T-cell (primary cell): ENCODE data around the gene PLPPR3. TPM values are rescaled to one million over a fixed set of nuclear protein-coding genes. Genes with fewer than 3 reads are reported as not detected.

Experiments used
- ATAC-seq, 4 experiments: fragments of 200-7000 bp in 3 of 4; fragments of 150-1000 bp in 1 of 4; cut with Tn5 transposase; replicated peaks in 1 of 4; 1 replicate in 3 of 4; 2 replicates in 1 of 4; pipeline ENCODE4 v1.10.0; 2021; ENCODE audit warnings: moderate library complexity in 3 of 4, mild to moderate bottlenecking in 2 of 4, moderate number of reproducible peaks in 1 of 4
- CTCF ChIA-PET, 2 donors: fragments of 300-600 bp; sonication (Branson Sonifier 250); formaldehyde crosslinking; loops; one replicate each; lab custom pipeline; 2022; ENCODE audit warnings: antibody characterized with exemption in 2 of 2; lab: Charles Lee
- POLR2A ChIA-PET, 2 donors: fragments of 300-600 bp; sonication (Branson Sonifier 250); formaldehyde crosslinking; loops; one replicate each; lab custom pipeline; 2022; ENCODE audit warnings: antibody characterized with exemption in 2 of 2; lab: Charles Lee
- DNase-seq, 35 experiments: peaks; one replicate each; pipeline versions ENCODE4 v3.0.0 to v3.0.0-alpha.2; 2013 to 2023
- H3K27ac ChIP-seq: one replicate; pipeline ENCODE4 v1.5.1; 2013; ENCODE audit warnings: low read length
- H3K27me3 ChIP-seq, 2 experiments: replicated peaks in 1 of 2; 1 replicate in 1 of 2; 2 replicates in 1 of 2; pipeline versions ENCODE4 v1.6.1 to v1.7.0; 2013; ENCODE audit warnings: low read length in 1 of 2, mixed read lengths in 1 of 2; ENCODE audit not compliant: control insufficient read depth in 2 of 2, insufficient read depth in 2 of 2; ENCODE audit errors: extremely low read depth in 1 of 2
- H3K36me3 ChIP-seq, 2 donors: 1 replicate in 1 of 2; 2 replicates in 1 of 2; pipeline versions ENCODE4 v1.6.1 to v1.7.0; 2013; ENCODE audit warnings: low read length in 1 of 2; ENCODE audit not compliant: control insufficient read depth in 2 of 2, insufficient read depth in 1 of 2; ENCODE audit errors: extremely low read depth in 1 of 2
- H3K4me1 ChIP-seq, 2 experiments: 1 replicate in 1 of 2; 2 replicates in 1 of 2; pipeline versions ENCODE4 v1.6.1 to v1.7.0; 2013; ENCODE audit warnings: low read length in 2 of 2, mixed read lengths in 1 of 2; ENCODE audit not compliant: insufficient read depth in 2 of 2, control insufficient read depth in 1 of 2; ENCODE audit errors: extremely low read depth in 1 of 2
- H3K4me3 ChIP-seq, 2 donors: 1 replicate in 1 of 2; 2 replicates in 1 of 2; pipeline versions ENCODE4 v1.5.1 to v1.7.0; 2013; ENCODE audit warnings: mild to moderate bottlenecking in 2 of 2, low read length in 1 of 2, moderate library complexity in 1 of 2; ENCODE audit not compliant: control insufficient read depth in 1 of 2; ENCODE audit errors: extremely low read depth in 1 of 2
- H3K9me3 ChIP-seq: 2 replicates; pipeline ENCODE4 v1.7.0; 2013
- H3K27ac Mint-ChIP-seq, 2 donors: one replicate each; pipeline ENCODE4 v1.8.0; 2020 to 2021; ENCODE audit warnings: mild to moderate bottlenecking in 2 of 2, mixed read lengths in 2 of 2
- H3K27me3 Mint-ChIP-seq, 2 donors: one replicate each; pipeline ENCODE4 v1.8.0; 2021 to 2022; ENCODE audit warnings: mixed read lengths in 2 of 2
- H3K36me3 Mint-ChIP-seq: one replicate; pipeline ENCODE4 v1.8.0; 2021; ENCODE audit warnings: mixed read lengths
- H3K4me1 Mint-ChIP-seq, 3 donors: one replicate each; pipeline ENCODE4 v1.8.0; 2020 to 2022; ENCODE audit warnings: mixed read lengths in 3 of 3, mild to moderate bottlenecking in 1 of 3
- H3K4me3 Mint-ChIP-seq, 3 donors: one replicate each; pipeline ENCODE4 v1.8.0; 2020 to 2022; ENCODE audit warnings: mild to moderate bottlenecking in 3 of 3, mixed read lengths in 3 of 3, moderate library complexity in 3 of 3
- H3K9me3 Mint-ChIP-seq, 3 donors: one replicate each; pipeline ENCODE4 v1.8.0; 2020 to 2022; ENCODE audit warnings: mixed read lengths in 3 of 3
- WGBS: methylation state at CpG from one replicate; pipeline ENCODE4 v1.1.5; 2013; ENCODE audit warnings: missing lambda C conversion rate; ENCODE audit not compliant: insufficient coverage; 5-methylcytosine and 5-hydroxymethylcytosine counted together
- total RNA-seq, 35 experiments: library from RNA in 6 of 35; stranded (reverse) in 6 of 35; fragments of 120-200 nt in 1 of 35; gene quantifications; one replicate each; pipeline versions ENCODE4 v1.2.1 to v1.2.4 and lab custom pipeline; 2013 to 2026

PLPPR3 gene
- total RNA-seq, 5 donors from 2014 or later (not counting 1 experiment from before 2014, with no cell fraction given) = 0.22 to 0.36 (median 0.26) TPM; not detected in 2

GRCh38 chr19:811506-812048 is 10.2 kb downstream of the PLPPR3 start:
- Histone ChIP-seq H3K4me3 (no peak overlapping the region), H3K4me1 (no peaks in the 10 kb centered on the region), H3K9me3 (no peaks in the 10 kb centered on the region), H3K27ac (no peak overlapping the region), H3K27me3 (no peaks in the 10 kb centered on the region), H3K36me3 (peaks cover 52 to 55% of the 10 kb centered on the region in 2 donors)
- Mint-ChIP-seq H3K4me1 (peaks cover 9 to 13% (median 10%) of the 10 kb centered on the region in 3 donors), H3K27ac (no peak overlapping the region), H3K9me3 (no peaks in the 10 kb centered on the region), H3K4me3 (no peak overlapping the region), H3K27me3 (no peaks in the 10 kb centered on the region), H3K36me3 (peaks cover 26% of the 10 kb centered on the region)
- ChIA-PET CTCF (no interaction called here), POLR2A (no interaction called here)
- 93% methylated on average over 11 of the region's 20 CpGs for WGBS
- DNase-seq = no peak
- no peak for ATAC-seq

DNA sequence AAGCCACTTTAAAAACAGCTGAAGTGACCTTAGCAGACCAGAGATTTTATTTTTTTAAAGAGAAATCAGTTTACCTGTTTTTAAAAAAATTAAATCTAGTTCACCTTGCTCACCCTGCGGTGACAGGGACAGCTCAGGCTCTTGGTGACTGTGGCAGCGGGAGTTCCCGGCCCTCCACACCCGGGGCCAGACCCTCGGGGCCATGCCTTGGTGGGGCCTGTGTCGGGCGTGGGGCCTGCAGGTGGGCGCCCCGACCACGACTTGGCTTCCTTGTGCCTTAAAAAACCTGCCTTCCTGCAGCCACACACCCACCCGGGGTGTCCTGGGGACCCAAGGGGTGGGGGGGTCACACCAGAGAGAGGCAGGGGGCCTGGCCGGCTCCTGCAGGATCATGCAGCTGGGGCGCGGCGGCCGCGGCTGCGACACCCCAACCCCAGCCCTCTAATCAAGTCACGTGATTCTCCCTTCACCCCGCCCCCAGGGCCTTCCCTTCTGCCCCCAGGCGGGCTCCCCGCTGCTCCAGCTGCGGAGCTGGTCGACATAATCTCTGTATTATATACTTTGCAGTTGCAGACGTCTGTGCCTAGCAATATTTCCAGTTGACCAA is 10.8 kb downstream of the PLPPR3 start:
- no peaks in the 10 kb centered on the region for H3K27me3 Mint-ChIP-seq
- 93% methylated on average over 20 of the region's 25 CpGs for WGBS
- no peaks in the 10 kb centered on the region for H3K9me3 Mint-ChIP-seq
- Histone ChIP-seq H3K4me3 (no peak overlapping the region), H3K36me3 (peaks cover 58 to 61% of the 10 kb centered on the region in 2 donors), H3K27me3 (no peaks in the 10 kb centered on the region), H3K9me3 (no peaks in the 10 kb centered on the region), H3K27ac (no peak overlapping the region), H3K4me1 (no peaks in the 10 kb centered on the region)
- CTCF ChIA-PET = no interaction called here
- H3K36me3 Mint-ChIP-seq = peaks cover 22% of the 10 kb centered on the region
- ATAC-seq (no peak), DNase-seq (no peak)
- peaks cover 7 to 11% (median 9%) of the 10 kb centered on the region in 3 donors for H3K4me1 Mint-ChIP-seq
- H3K27ac Mint-ChIP-seq = no peak overlapping the region
- no peak overlapping the region for H3K4me3 Mint-ChIP-seq
- POLR2A ChIA-PET = interaction anchor here in 1 of 2 donors (0.6 kb wide), 1 partner anchor 177 kb away, joined by 7 read pairs; no protein-coding TSS in a partner anchor

GRCh38 chr19:810077-810855 is 11.5 kb downstream of the PLPPR3 start:
- Histone ChIP-seq H3K9me3 (no peaks in the 10 kb centered on the region), H3K4me3 (no peak overlapping the region), H3K27ac (no peak overlapping the region), H3K27me3 (no peaks in the 10 kb centered on the region), H3K36me3 (peaks cover 65 to 67% of the 10 kb centered on the region in 2 donors), H3K4me1 (no peaks in the 10 kb centered on the region)
- Mint-ChIP-seq H3K27ac (no peak overlapping the region), H3K4me3 (no peak overlapping the region), H3K36me3 (peaks cover 19% of the 10 kb centered on the region), H3K4me1 (peaks cover 7 to 11% (median 9%) of the 10 kb centered on the region in 3 donors), H3K9me3 (no peaks in the 10 kb centered on the region), H3K27me3 (no peaks in the 10 kb centered on the region)
- POLR2A ChIA-PET = interaction anchor here in 1 of 2 donors (0.6 kb wide), 1 partner anchor 176 kb away, joined by 7 read pairs; no protein-coding TSS in a partner anchor
- ATAC-seq (no peak), DNase-seq (no peak)
- CTCF ChIA-PET = no interaction called here
- WGBS = 95% methylated on average over 29 of the region's 30 CpGs

DNA sequence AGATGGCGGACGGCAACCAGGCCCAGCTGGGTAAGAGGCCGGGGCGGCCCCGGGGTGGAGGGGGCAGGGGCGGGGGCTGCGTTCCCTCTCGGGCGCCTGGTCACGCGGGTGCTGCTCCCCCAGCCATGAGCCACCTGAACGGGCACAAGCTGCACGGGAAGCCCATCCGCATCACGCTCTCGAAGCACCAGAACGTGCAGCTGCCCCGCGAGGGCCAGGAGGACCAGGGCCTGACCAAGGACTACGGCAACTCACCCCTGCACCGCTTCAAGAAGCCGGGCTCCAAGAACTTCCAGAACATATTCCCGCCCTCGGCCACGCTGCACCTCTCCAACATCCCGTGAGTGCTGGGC is 13.4 kb downstream of the PLPPR3 start:
- H3K36me3 ChIP-seq = peaks cover 76 to 84% of the 10 kb centered on the region in 2 donors
- no peaks in the 10 kb centered on the region for H3K9me3 Mint-ChIP-seq
- peaks cover 0 to 8% of the 10 kb centered on the region in 2 experiments for H3K4me1 ChIP-seq
- H3K4me1 Mint-ChIP-seq = peaks cover 7 to 20% (median 13%) of the 10 kb centered on the region in 3 donors
- ATAC-seq (no peak), DNase-seq (peak in 1 of 35 experiments; percentile 2)
- H3K27ac Mint-ChIP-seq = no peak overlapping the region
- H3K4me3 Mint-ChIP-seq = no peak overlapping the region
- no peaks in the 10 kb centered on the region for H3K27me3 Mint-ChIP-seq
- no peak overlapping the region for H3K4me3 ChIP-seq
- 92% methylated on average over 17 of the region's 26 CpGs for WGBS
- ChIA-PET CTCF (no interaction called here), POLR2A (no interaction called here)
- no peak overlapping the region for H3K27ac ChIP-seq
- H3K36me3 Mint-ChIP-seq = peaks cover 22% of the 10 kb centered on the region
- no peaks in the 10 kb centered on the region for H3K27me3 ChIP-seq
- no peaks in the 10 kb centered on the region for H3K9me3 ChIP-seq

DNA sequence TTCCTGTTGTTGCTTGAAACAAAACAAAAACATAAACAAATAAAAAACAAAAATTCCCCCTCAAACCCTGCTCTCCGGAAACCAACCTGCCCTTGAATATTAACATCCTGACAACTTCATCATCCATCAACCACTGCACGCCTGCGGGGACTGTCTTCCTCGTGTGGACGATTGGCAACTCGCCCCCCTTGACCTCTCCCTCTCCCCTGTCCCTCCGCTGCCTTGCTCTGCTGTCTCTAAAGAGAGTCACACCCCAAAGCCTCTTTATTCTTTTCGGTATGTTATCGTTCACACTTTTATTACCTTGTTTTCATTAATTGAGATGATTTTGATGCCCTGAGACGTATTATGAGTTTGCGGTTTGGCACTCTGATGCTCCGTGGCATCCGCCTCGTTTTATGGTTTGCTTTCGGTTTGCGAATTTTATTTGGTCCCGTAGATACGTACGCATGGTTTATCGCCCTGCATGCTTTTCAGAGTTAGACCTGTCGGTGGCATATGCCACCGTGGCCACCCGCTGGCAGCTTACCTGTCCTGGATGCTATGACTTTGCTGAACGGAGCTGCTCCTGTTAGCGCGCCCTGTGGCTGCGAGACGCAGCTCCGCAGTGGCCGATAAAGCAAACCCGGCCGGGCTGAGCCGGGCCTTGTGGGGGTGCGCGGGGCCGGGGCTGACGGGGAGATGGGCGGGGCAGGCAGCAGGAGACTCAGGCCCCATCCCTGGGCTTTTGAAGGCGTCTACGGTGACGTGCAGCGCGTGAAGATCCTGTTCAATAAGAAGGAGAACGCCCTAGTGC is 13.9 kb downstream of the PLPPR3 start:
- DNase-seq = peak in 1 of 35 experiments; percentile 6
- peaks cover 24% of the 10 kb centered on the region for H3K36me3 Mint-ChIP-seq
- Histone ChIP-seq H3K27ac (no peak overlapping the region), H3K9me3 (no peaks in the 10 kb centered on the region), H3K27me3 (no peaks in the 10 kb centered on the region), H3K36me3 (peaks cover 74 to 88% of the 10 kb centered on the region in 2 donors), H3K4me3 (no peak overlapping the region), H3K4me1 (peaks cover 0 to 13% of the 10 kb centered on the region in 2 experiments)
- H3K27ac Mint-ChIP-seq = peak overlapping the region; percentile 22 to 63
- POLR2A ChIA-PET = no interaction called here
- no peaks in the 10 kb centered on the region for H3K9me3 Mint-ChIP-seq
- H3K4me1 Mint-ChIP-seq = peaks cover 8 to 25% (median 18%) of the 10 kb centered on the region in 3 donors
- CTCF ChIA-PET = no interaction called here
- no peak for ATAC-seq
- H3K27me3 Mint-ChIP-seq = no peaks in the 10 kb centered on the region
- H3K4me3 Mint-ChIP-seq = peak overlapping the region in 1 of 3 donors; percentile 10
- 92% methylated on average over 26 of the region's 44 CpGs for WGBS
